Neural crest cell (in vitro differentiated cells): ENCODE data around the gene UPB1. TPM values are rescaled to one million over a fixed set of nuclear protein-coding genes. Genes with fewer than 3 reads are reported as not detected.

ENCODE experiments used
- DNase-seq: peaks from one replicate; pipeline ENCODE4 v3.0.0; 2021; ENCODE audit warnings: low read depth, mixed read lengths, low spot score
- H3K27ac Mint-ChIP-seq: one replicate; pipeline ENCODE4 v1.8.0; 2021; ENCODE audit warnings: mild to moderate bottlenecking, mixed read lengths; ENCODE audit not compliant: unreplicated experiment
- H3K27me3 Mint-ChIP-seq: 2 replicates; pipeline ENCODE4 v1.8.0; 2021; ENCODE audit warnings: low read depth, mild to moderate bottlenecking, mixed read lengths
- H3K36me3 Mint-ChIP-seq: 2 replicates; pipeline ENCODE4 v1.8.0; 2021; ENCODE audit warnings: low read depth, mild to moderate bottlenecking, mixed read lengths
- H3K4me1 Mint-ChIP-seq: 2 replicates; pipeline ENCODE4 v1.8.0; 2021; ENCODE audit warnings: mixed read lengths
- H3K4me3 Mint-ChIP-seq: one replicate; pipeline ENCODE4 v1.8.0; 2021; ENCODE audit warnings: mild to moderate bottlenecking, mixed read lengths
- H3K9me3 Mint-ChIP-seq: 2 replicates; pipeline ENCODE4 v1.8.0; 2021; ENCODE audit warnings: mixed read lengths
- total RNA-seq: library from RNA; stranded (reverse); gene quantifications from 2 replicates; pipeline ENCODE4 v1.2.1, GENCODE V29; 2021
- TF ChIP-seq, protein P1 (sequence below): fragments of 200-600 bp; sonication (generic); conservative IDR thresholded peaks from 2 replicates; pipeline ENCODE4 v1.5.0; 2021; ENCODE audit warnings: antibody characterized with exemption, mild to moderate bottlenecking

Gene UPB1
- total RNA-seq, 1 donor from 2014 or later = not detected

GRCh38 chr22:24542641-24543040 is 47.5 kb downstream of the UPB1 start:
- H3K27ac Mint-ChIP-seq = no peak overlapping the region
- H3K27me3 Mint-ChIP-seq = no peaks in the 10 kb centered on the region
- TF ChIP-seq, protein P1, sequence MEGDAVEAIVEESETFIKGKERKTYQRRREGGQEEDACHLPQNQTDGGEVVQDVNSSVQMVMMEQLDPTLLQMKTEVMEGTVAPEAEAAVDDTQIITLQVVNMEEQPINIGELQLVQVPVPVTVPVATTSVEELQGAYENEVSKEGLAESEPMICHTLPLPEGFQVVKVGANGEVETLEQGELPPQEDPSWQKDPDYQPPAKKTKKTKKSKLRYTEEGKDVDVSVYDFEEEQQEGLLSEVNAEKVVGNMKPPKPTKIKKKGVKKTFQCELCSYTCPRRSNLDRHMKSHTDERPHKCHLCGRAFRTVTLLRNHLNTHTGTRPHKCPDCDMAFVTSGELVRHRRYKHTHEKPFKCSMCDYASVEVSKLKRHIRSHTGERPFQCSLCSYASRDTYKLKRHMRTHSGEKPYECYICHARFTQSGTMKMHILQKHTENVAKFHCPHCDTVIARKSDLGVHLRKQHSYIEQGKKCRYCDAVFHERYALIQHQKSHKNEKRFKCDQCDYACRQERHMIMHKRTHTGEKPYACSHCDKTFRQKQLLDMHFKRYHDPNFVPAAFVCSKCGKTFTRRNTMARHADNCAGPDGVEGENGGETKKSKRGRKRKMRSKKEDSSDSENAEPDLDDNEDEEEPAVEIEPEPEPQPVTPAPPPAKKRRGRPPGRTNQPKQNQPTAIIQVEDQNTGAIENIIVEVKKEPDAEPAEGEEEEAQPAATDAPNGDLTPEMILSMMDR = no peak

GRCh38 chr22:24543185-24543601 is 48.1 kb downstream of the UPB1 start:
- H3K36me3 Mint-ChIP-seq = peaks cover 9% of the 10 kb centered on the region
- H3K9me3 Mint-ChIP-seq = no peaks in the 10 kb centered on the region
- no peak for DNase-seq
- no peak overlapping the region for H3K4me3 Mint-ChIP-seq
- no peak overlapping the region for H3K27ac Mint-ChIP-seq
- TF ChIP-seq, protein P1 = no peak
- no peaks in the 10 kb centered on the region for H3K4me1 Mint-ChIP-seq
- no peaks in the 10 kb centered on the region for H3K27me3 Mint-ChIP-seq

More at GRCh38 chr22:24542641-24543040, 47.5 kb downstream of the UPB1 start:
- Mint-ChIP-seq H3K9me3 (no peaks in the 10 kb centered on the region), H3K4me1 (no peaks in the 10 kb centered on the region), H3K36me3 (peaks cover 9% of the 10 kb centered on the region), H3K4me3 (no peak overlapping the region)
- DNase-seq = no peak

GRCh38 chr22:24543679-24544243 is 48.6 kb downstream of the UPB1 start:
- TF ChIP-seq, protein P1 = no peak
- Mint-ChIP-seq H3K27ac (no peak overlapping the region), H3K4me3 (no peak overlapping the region), H3K9me3 (no peaks in the 10 kb centered on the region), H3K27me3 (no peaks in the 10 kb centered on the region), H3K36me3 (peaks cover 9% of the 10 kb centered on the region), H3K4me1 (no peaks in the 10 kb centered on the region)
- no peak for DNase-seq

DNA sequence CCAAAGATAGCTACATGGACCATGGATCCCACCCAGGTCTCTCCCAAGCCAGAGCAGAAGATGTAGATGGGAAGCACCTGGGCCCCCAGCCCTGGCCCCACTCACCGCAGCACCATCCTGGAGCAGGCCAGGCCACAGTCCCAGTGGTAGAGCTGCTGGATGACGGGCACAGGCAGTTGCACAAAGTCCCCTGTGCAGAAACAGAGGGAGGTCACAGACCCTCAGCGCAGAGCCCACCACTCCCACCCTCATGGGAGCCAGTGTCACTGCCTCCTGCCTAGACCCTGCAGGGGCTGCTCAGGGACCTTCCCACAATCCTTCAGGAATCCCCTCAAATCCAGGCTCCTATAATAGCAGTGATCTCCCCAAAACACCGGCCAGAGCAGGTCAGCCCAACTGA is 53.7 kb downstream of the UPB1 start:
- no peak overlapping the region for H3K4me3 Mint-ChIP-seq
- H3K27ac Mint-ChIP-seq = no peak overlapping the region
- TF ChIP-seq, protein P1 = no peak
- no peaks in the 10 kb centered on the region for H3K9me3 Mint-ChIP-seq
- H3K36me3 Mint-ChIP-seq = peaks cover 6% of the 10 kb centered on the region
- no peak for DNase-seq
- H3K4me1 Mint-ChIP-seq = peaks cover 11% of the 10 kb centered on the region
- no peaks in the 10 kb centered on the region for H3K27me3 Mint-ChIP-seq

- TF ChIP-seq, protein P1 = no peak
- H3K36me3 Mint-ChIP-seq = peaks cover 6% of the 10 kb centered on the region
- peak overlapping the region; percentile 52 for H3K4me3 Mint-ChIP-seq
- peak overlapping the region; percentile 79 for H3K27ac Mint-ChIP-seq
- no peaks in the 10 kb centered on the region for H3K27me3 Mint-ChIP-seq
- peaks cover 20% of the 10 kb centered on the region for H3K4me1 Mint-ChIP-seq
- DNase-seq = no peak
- no peaks in the 10 kb centered on the region for H3K9me3 Mint-ChIP-seq
Observed at GRCh38 chr22:24550028-24550901, 55.1 kb downstream of the UPB1 start.
